Stimulated activated CD8-positive, alpha-beta memory T cell treated with anti-CD3 and anti-CD28 coated beads, Interleukin-4, amount 100 ng/mL, for 24 hours (primary cell): ENCODE measurements around the gene HHAT.

ENCODE experiments used
- DNase-seq: peaks from one replicate; pipeline ENCODE4 v3.0.0-alpha.2; 2020; ENCODE audit warnings: low read depth

The HHAT gene

DNA sequence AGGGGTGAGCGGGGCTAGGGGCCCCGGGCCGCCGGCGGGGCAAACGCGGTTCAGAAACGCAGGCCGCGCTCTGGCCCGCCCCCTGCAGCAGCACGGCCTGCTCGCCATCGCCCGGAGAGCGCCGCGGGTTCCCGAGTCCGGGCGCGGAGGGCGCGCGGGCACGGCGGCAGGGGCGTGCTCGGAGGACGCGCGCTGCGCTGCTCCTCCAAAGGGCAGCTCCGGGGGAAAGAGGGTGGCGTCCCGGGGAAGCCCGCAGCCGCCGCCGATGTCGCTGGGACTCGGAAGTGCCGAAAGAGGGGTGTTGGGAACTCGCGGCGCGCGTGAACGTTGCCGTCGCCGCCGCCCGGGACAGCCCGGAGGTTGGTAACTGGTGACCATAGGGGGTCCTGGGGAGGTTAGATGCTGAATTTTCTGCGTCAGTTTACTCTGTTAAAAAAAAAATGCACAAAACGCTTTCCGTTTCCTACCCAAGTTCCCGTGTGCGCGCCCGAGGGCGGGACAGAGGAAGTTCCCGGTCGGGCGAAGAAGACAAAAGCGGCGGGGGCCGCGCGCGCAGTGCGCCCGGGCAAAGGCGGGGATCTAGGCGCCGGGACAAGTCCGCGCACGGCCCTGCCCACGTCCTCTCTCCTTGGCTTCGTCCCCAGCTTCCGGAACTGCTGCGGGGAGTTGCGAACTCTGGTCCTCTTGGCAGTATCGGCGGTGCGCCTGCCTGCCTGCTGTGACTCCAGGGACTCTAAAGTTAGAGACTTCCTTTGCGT is at the start of gene HHAT:
TSS of gene HHAT (plus strand) at position 157 of the 758 bp plus-strand sequence. CDS start 20,074 bp downstream, outside the sequence.
- peak; percentile 42 for DNase-seq

GRCh38 chr1:210280221-210280620 is 48.5 kb upstream of the HHAT start:
- no peak for DNase-seq

DNA sequence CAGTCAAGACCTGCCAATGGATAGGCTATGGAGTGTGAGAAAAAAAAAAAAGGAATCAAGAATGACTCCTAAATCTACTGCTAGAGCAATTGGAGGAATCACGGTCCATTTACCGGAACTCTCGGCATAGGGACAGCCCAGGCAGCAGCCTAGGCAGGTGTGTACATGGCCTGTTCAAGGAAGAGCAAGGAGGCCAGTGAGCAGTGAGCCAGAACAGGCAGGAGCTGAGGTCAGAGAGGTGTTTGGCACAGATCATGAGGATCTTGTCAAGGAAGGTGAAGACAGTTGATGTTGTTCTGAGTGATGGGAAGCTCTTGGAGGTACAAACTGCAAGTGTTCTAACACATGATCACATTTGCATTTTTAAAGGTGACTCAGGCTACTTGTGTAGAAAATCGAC is 40.6 kb upstream of the HHAT start:
- no peak for DNase-seq

GRCh38 chr1:210289248-210289647 is 39.5 kb upstream of the HHAT start:
- no peak for DNase-seq

DNA sequence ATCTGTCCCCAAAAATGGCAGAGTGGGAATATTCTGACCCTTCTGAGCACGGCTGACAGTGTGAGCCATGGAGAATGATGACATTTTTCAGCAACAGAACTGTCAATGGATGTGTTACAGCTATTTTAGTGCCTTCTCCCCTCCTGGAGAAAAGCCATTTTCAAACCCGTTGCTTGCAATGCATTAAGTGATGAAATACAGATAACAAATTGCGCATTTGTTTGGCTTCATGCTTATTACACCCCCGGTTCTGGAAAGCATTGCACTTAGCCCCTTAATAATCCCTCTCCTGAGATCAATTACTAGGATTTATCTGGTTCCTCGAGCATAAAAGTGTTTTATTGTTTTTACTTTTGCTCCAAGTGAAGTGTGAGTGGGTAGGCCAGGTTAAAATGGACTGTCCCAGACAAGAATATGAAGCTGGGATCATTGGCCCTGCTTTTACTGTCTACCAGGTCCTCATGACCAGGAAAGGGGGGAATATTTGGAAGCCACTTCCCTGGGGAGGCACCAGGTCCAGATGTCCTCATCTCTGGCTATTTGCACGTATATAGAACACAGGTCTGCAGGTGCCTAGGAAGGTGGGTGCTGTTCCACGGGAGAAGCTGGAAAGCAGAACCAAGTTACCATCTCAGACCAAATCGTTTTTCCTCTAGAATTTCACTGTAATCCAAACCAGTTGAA is 37.5 kb upstream of the HHAT start:
- no peak for DNase-seq

GRCh38 chr1:210291786-210292230 is 36.9 kb upstream of the HHAT start:
- no peak for DNase-seq

GRCh38 chr1:210292231-210292871 is 36.4 kb upstream of the HHAT start:
- peak; percentile 13 for DNase-seq

DNA sequence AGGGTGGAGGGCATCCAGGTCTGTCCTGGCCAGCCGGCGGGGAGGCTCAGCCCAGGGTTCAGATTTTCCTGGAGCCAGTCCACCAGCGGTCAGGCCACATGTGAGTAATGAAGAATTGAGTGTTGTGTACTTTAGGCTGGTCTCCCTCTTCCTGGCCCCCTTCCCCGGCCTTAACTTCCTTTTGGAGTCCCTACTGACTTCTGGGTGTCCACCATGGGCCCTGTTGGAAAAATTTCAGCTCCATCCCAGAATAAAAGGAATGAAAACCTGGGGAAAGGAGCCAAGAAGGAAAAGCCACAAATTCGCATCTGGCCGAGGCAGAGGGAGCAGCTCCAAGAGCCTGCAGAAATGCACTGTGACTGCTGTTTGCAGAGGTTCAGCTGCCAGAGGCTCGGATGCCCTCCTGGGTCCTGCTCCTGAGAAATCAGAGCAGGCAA is 35.5 kb upstream of the HHAT start:
- DNase-seq: no peak

DNA sequence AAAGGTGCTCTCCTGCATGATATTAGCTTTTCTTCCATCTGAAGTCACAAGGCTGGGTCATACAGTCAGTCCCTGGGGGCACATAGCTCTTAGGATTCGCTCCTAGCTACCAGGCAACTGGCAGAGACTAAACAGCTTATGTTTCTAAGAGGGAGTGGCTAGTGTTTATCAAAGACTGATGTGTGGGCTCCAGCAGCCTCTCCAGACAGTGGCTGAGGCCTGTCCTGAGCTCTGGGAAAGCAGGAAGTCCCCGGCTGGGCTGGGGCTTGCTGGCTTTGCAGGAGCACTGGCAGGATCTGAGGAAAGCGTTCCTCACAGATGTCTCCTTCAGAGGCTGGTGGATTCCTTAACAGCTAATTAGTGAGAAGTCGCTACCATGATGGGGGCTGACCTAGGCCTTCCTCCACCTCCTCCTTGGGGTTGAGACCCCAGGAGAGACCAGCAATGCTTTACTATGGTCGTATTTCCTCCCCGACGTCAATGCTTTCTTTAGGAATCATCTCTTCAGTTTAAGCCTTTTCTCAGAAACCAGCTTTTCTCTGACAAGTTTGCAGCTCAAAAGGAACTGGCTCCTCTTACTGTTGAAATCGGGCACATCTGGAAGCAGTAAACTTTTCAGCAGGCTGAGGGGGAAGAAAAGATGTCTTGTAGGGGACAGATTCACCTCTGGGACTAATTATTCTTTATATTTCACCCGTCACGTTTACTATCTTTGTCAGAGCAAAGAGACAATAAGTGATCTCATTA is 33.5 kb upstream of the HHAT start:
- DNase-seq: no peak

GRCh38 chr1:210296682-210297081 is 32.0 kb upstream of the HHAT start:
- no peak for DNase-seq

DNA sequence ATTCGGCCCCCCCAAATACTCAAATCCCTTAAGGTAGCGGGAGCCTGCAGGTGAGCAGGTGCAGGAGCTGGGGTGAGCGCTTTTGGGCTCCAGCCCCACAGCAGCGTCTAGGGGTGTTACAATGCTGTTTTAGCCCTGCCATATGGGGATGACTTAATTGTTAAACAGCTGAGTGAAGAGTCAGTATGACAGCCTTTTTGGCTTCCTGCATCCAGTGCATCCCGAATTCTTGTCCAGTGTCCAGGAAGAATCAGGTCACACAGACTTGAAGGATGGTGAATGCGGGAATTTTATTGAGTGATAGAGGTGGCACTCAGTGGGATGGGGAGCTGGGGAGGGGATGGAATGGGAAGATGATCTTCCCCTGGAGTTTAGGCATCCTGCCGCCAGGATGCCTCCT is 30.4 kb upstream of the HHAT start:
- DNase-seq: no peak

DNA sequence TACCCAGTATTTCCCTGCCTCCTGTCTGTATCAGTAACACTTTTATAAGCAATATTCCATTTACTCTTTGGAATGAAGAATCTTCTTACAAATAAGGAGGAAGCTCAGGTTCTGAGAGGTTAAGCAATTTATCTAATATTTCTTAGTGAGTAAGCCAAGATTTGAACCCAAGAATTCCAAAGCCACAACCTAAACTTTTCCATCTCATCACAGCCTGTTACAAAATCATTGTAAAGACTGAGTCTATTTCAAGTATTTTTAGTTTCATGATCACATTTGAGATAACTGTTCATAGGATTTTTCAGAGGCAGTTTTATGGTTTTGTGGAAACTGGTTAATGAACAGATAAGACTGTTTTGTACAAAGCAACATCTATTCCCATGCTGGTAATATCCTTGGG is 29.8 kb upstream of the HHAT start:
- DNase-seq: no peak

GRCh38 chr1:210299501-210299900 is 29.2 kb upstream of the HHAT start:
- no peak for DNase-seq

- DNase-seq: no peak
Measured at GRCh38 chr1:210300923-210301614, 27.6 kb upstream of the HHAT start.

DNA sequence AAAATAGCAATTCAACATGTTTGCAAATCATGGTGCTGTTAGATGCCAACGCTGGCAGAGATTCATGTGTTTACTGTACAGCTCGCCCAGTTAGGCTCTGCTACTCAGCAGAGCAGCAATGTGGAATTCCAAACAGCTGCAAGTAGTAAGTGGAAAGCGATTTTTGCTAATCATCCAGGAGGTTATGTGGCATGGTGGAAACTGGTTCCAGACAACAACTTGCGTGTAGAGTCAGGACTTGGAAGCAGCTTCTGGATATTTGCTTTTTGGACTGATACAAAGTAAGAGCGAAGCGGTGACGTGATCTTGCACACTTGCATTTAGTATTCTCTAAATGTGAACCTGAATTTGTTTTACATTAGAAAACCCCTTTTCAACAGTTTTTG is 27.1 kb upstream of the HHAT start:
- no peak for DNase-seq

- DNase-seq: no peak
Measured at GRCh38 chr1:210302501-210302900, 26.2 kb upstream of the HHAT start.

DNA sequence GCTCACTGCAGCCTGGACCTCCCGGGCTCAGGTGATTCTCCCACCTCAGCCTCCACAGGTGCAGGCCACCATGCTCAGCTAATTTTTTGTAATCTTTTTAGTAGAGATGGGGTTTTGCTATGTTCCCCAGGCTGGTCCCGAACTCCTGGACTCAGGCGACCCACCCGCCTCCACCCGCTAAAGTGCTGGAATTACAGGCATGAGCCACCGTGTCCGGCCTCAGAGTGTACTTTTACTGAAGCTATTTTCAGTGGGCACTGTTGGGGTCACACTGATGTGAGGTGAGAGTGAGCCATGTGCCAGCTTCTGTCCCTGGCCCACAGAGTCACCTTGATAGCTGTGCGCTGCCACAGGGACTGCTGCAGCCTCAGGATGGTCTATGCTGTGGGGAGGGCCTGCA is 25.3 kb upstream of the HHAT start:
- no peak for DNase-seq

GRCh38 chr1:210310562-210311153 is 18.0 kb upstream of the HHAT start:
- no peak for DNase-seq

DNA sequence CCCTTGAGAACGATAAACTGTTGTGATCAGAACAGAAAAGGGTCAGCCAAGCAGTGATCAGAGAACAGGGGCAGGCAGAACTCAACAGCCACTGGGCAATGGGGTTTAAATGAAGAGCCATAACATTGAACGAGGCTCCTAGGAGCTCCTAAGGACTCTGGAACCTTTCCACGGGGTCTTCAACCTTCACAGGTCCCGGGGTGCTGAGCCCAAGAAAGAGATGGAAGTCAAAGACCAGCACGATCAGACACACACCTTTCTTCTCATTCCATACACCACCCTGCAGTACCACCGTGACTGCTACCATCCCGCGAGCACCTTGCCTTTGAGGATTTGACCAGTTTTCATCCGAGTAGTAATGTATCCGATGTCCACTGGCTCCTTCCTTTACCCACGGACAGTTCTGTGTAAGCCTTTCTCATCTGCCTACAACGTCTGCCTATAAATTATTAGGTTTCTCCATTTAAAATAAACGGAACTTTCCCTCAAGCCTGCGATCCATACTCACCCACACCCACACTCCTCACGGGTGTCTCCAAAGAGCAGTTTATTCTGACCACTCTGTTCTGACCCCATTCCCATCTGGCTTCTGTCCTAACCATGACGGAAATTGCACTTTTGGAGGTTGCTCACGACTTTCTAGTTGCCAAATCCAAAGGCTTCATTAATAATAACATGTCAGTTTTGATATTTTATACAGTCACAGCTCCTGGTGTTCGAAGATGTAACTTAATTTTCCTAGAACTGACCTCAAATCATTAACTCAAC is 16.8 kb upstream of the HHAT start:
- no peak for DNase-seq

GRCh38 chr1:210313046-210313595 is 15.6 kb upstream of the HHAT start:
- no peak for DNase-seq
